Adipocyte (in vitro differentiated cells): ENCODE measurements around the gene FALEC.

Source experiments
- DNase-seq: peaks from one replicate; pipeline ENCODE4 v3.0.0-alpha.2; 2015; ENCODE audit warnings: low read depth
- H3K27me3 ChIP-seq: replicated peaks from 2 replicates; pipeline ENCODE4 v1.7.0; 2013; ENCODE audit warnings: mild to moderate bottlenecking, low read length, moderate library complexity; ENCODE audit not compliant: control insufficient read depth, insufficient read depth
- H3K36me3 ChIP-seq: 2 replicates; pipeline ENCODE4 v1.7.0; 2013; ENCODE audit warnings: low read length, mild to moderate bottlenecking, moderate library complexity; ENCODE audit not compliant: control insufficient read depth, insufficient read depth, severe bottlenecking
- H3K4me1 ChIP-seq: 2 replicates; pipeline ENCODE4 v1.7.0; 2013; ENCODE audit warnings: mild to moderate bottlenecking, low read length, moderate library complexity; ENCODE audit not compliant: control insufficient read depth, insufficient read depth
- H3K4me3 ChIP-seq: 2 replicates; pipeline ENCODE4 v1.7.0; 2013; ENCODE audit warnings: mild to moderate bottlenecking, low read length, moderate library complexity
- H3K9ac ChIP-seq: 2 replicates; pipeline ENCODE4 v1.7.0; 2013; ENCODE audit warnings: mild to moderate bottlenecking, low read length, moderate library complexity
- H3K9me3 ChIP-seq: 2 replicates; pipeline ENCODE4 v1.7.0; 2013; ENCODE audit warnings: mild to moderate bottlenecking, low read length, moderate library complexity; ENCODE audit not compliant: control insufficient read depth

The FALEC gene

GRCh38 chr1:150511985-150512660 lies 3.4 kb upstream of the FALEC start:
- no peak for DNase-seq
- peaks cover 24% of the 10 kb centered on the region for H3K36me3 ChIP-seq
- H3K4me1 ChIP-seq, result peaks cover 28% of the 10 kb centered on the region
- no peak overlapping the region for H3K4me3 ChIP-seq
- H3K9ac ChIP-seq, result no peak overlapping the region
- H3K27me3 ChIP-seq, result no peaks in the 10 kb centered on the region
- H3K9me3 ChIP-seq, result no peaks in the 10 kb centered on the region

- peaks cover 23% of the 10 kb centered on the region for H3K36me3 ChIP-seq
- H3K9me3 ChIP-seq, result no peaks in the 10 kb centered on the region
- no peak overlapping the region for H3K4me3 ChIP-seq
- H3K9ac ChIP-seq, result no peak overlapping the region
- DNase-seq, result peak; percentile 61
- H3K4me1 ChIP-seq, result peaks cover 24% of the 10 kb centered on the region
- H3K27me3 ChIP-seq, result no peaks in the 10 kb centered on the region
These were observed 2.7 kb upstream of the FALEC start for GRCh38 chr1:150512846-150513245.

GRCh38 chr1:150513351-150513791 lies 2.2 kb upstream of the FALEC start:
- DNase-seq, result peak; percentile 30
- Histone ChIP-seq H3K9me3 (no peaks in the 10 kb centered on the region), H3K4me1 (peaks cover 19% of the 10 kb centered on the region), H3K9ac (no peak overlapping the region), H3K36me3 (peaks cover 23% of the 10 kb centered on the region), H3K4me3 (no peak overlapping the region), H3K27me3 (no peaks in the 10 kb centered on the region)

GRCh38 chr1:150514260-150514659 lies 1.3 kb upstream of the FALEC start:
- Histone ChIP-seq H3K4me3 (no peak overlapping the region), H3K9ac (no peak overlapping the region), H3K9me3 (no peaks in the 10 kb centered on the region), H3K27me3 (no peaks in the 10 kb centered on the region), H3K36me3 (peaks cover 23% of the 10 kb centered on the region), H3K4me1 (peaks cover 10% of the 10 kb centered on the region)
- DNase-seq, result no peak

- Histone ChIP-seq H3K9ac (peak overlapping the region; percentile 86), H3K4me3 (peak overlapping the region; percentile 94), H3K4me1 (peaks cover 9% of the 10 kb centered on the region), H3K9me3 (no peaks in the 10 kb centered on the region), H3K36me3 (peaks cover 21% of the 10 kb centered on the region), H3K27me3 (no peaks in the 10 kb centered on the region)
- no peak for DNase-seq
These were observed 632 bp upstream of the FALEC start for GRCh38 chr1:150514913-150515327.

GRCh38 chr1:150516050-150516591 lies 569 bp downstream of the FALEC start:
- Histone ChIP-seq H3K4me1 (peaks cover 9% of the 10 kb centered on the region), H3K4me3 (peak overlapping the region; percentile 94), H3K9me3 (no peaks in the 10 kb centered on the region), H3K9ac (peak overlapping the region; percentile 86), H3K27me3 (no peaks in the 10 kb centered on the region), H3K36me3 (peaks cover 15% of the 10 kb centered on the region)
- peak; percentile 50 for DNase-seq

- Histone ChIP-seq H3K4me3 (peak overlapping the region; percentile 94), H3K9ac (peak overlapping the region; percentile 86), H3K36me3 (peaks cover 10% of the 10 kb centered on the region), H3K9me3 (no peaks in the 10 kb centered on the region), H3K27me3 (no peaks in the 10 kb centered on the region), H3K4me1 (peaks cover 9% of the 10 kb centered on the region)
- DNase-seq, result no peak
These were observed 1.1 kb downstream of the FALEC start for GRCh38 chr1:150516616-150517015.

GRCh38 chr1:150521196-150521968 lies 5.8 kb downstream of the FALEC start:
- Histone ChIP-seq H3K9me3 (no peaks in the 10 kb centered on the region), H3K4me1 (peaks cover 1% of the 10 kb centered on the region), H3K4me3 (no peak overlapping the region), H3K27me3 (no peaks in the 10 kb centered on the region), H3K36me3 (no peaks in the 10 kb centered on the region), H3K9ac (no peak overlapping the region)
- DNase-seq, result no peak

GRCh38 chr1:150525348-150525747 lies 9.8 kb downstream of the FALEC start:
- Histone ChIP-seq H3K4me1 (peaks cover 22% of the 10 kb centered on the region), H3K9ac (no peak overlapping the region), H3K27me3 (no peaks in the 10 kb centered on the region), H3K36me3 (no peaks in the 10 kb centered on the region), H3K4me3 (no peak overlapping the region), H3K9me3 (no peaks in the 10 kb centered on the region)
- no peak for DNase-seq

GRCh38 chr1:150528196-150528595 lies 12.6 kb downstream of the FALEC start:
- Histone ChIP-seq H3K4me3 (no peak overlapping the region), H3K4me1 (peaks cover 34% of the 10 kb centered on the region), H3K9ac (peak overlapping the region; percentile 23), H3K27me3 (no peaks in the 10 kb centered on the region), H3K36me3 (no peaks in the 10 kb centered on the region), H3K9me3 (no peaks in the 10 kb centered on the region)
- peak; percentile 57 for DNase-seq

GRCh38 chr1:150529017-150529416 lies 13.5 kb downstream of the FALEC start:
- Histone ChIP-seq H3K4me1 (peaks cover 35% of the 10 kb centered on the region), H3K36me3 (no peaks in the 10 kb centered on the region), H3K9me3 (no peaks in the 10 kb centered on the region), H3K4me3 (peak overlapping the region; percentile 32), H3K9ac (peak overlapping the region; percentile 75), H3K27me3 (no peaks in the 10 kb centered on the region)
- DNase-seq, result peak; percentile 46
